ENCODE data around the gene CSRP1. TPM values are rescaled to one million over a fixed set of nuclear protein-coding genes. Genes with fewer than 3 reads are reported as not detected.

Gene CSRP1
- total RNA-seq, 1 donor, result 480 TPM

DNA sequence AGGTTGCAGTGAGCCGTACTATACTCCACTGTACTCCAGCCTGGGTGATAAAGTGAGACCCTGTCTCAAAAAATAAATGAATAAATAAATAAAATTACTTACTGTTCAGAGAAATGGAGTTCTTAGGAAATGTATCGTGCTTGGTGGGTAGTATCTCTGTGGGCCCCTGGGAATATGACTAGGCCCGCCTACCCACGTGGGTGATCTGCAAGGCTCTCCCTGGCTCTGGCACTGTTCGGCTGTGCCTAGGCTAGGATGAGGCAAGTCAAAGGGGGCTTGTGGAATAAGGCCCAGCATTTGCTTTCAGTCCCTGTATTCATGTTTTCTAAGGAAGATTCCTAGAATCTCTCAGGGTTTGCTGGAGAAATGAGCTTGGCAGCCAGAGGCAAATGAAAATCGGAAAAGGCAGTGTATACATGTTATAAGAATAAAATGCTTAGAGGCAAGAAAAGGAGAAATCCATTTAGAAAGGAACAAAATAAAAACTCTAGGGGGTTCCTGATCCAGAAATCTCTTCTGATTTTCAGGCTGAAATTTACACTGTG is 4.5 kb upstream of the CSRP1 start:
- Histone ChIP-seq H4K20me1 (ENCODE audit: insufficient read depth, low read length) (no peaks in the 10 kb centered on the region), H3K9me3 (ENCODE audit: low read depth, low read length) (no peaks in the 10 kb centered on the region), H3K4me1 (ENCODE audit: insufficient read depth, low read length) (peaks cover 64% of the 10 kb centered on the region), H3K4me3 (ENCODE audit: insufficient read depth, low read length) (no peak overlapping the region), H3K36me3 (ENCODE audit: insufficient read depth, low read length) (no peaks in the 10 kb centered on the region), H3K27me3 (ENCODE audit: insufficient read depth, low read length) (no peaks in the 10 kb centered on the region), H3K79me2 (ENCODE audit: insufficient read depth, low read length) (peaks cover 11% of the 10 kb centered on the region), H2AFZ (ENCODE audit: low read length) (peak overlapping the region; percentile 85), H3K27ac (ENCODE audit: low read depth, low read length) (peak overlapping the region; percentile 58), H3K4me2 (ENCODE audit: insufficient read depth, low read length) (peak overlapping the region; percentile 47)
- no peak for TF ChIP-seq CTCF (IDR thresholded peaks at IDR 0.05; ENCODE audit: extremely low read depth, low read depth, low read length)
- DNase-seq (ENCODE audit: insufficient read length, low spot score, missing footprints), result peak; percentile 88

- Histone ChIP-seq H3K36me3 (ENCODE audit: insufficient read depth, low read length) (no peaks in the 10 kb centered on the region), H3K4me3 (ENCODE audit: insufficient read depth, low read length) (no peak overlapping the region), H3K27me3 (ENCODE audit: insufficient read depth, low read length) (no peaks in the 10 kb centered on the region), H3K9me3 (ENCODE audit: low read depth, low read length) (no peaks in the 10 kb centered on the region), H2AFZ (ENCODE audit: low read length) (no peak overlapping the region), H3K4me1 (ENCODE audit: insufficient read depth, low read length) (peaks cover 64% of the 10 kb centered on the region), H4K20me1 (ENCODE audit: insufficient read depth, low read length) (peaks cover 3% of the 10 kb centered on the region), H3K4me2 (ENCODE audit: insufficient read depth, low read length) (no peak overlapping the region), H3K79me2 (ENCODE audit: insufficient read depth, low read length) (peaks cover 19% of the 10 kb centered on the region), H3K27ac (ENCODE audit: low read depth, low read length) (peak overlapping the region; percentile 58)
- DNase-seq (ENCODE audit: insufficient read length, low spot score, missing footprints), result no peak
- TF ChIP-seq CTCF (IDR thresholded peaks at IDR 0.05; ENCODE audit: extremely low read depth, low read depth, low read length), result no peak
These were observed 3.8 kb upstream of the CSRP1 start for GRCh38 chr1:201510734-201511133.

- no peak overlapping the region for H3K4me2 ChIP-seq (ENCODE audit: insufficient read depth, low read length)
- no peak overlapping the region for H3K4me3 ChIP-seq (ENCODE audit: insufficient read depth, low read length)
- no peak for DNase-seq (ENCODE audit: insufficient read length, low spot score, missing footprints)
- peaks cover 28% of the 10 kb centered on the region for H3K79me2 ChIP-seq (ENCODE audit: insufficient read depth, low read length)
- H3K4me1 ChIP-seq (ENCODE audit: insufficient read depth, low read length), result peaks cover 70% of the 10 kb centered on the region
- peaks cover 12% of the 10 kb centered on the region for H4K20me1 ChIP-seq (ENCODE audit: insufficient read depth, low read length)
- no peaks in the 10 kb centered on the region for H3K9me3 ChIP-seq (ENCODE audit: low read depth, low read length)
- H2AFZ ChIP-seq (ENCODE audit: low read length), result no peak overlapping the region
- H3K27ac ChIP-seq (ENCODE audit: low read depth, low read length), result peak overlapping the region; percentile 56
- TF ChIP-seq CTCF (IDR thresholded peaks at IDR 0.05; ENCODE audit: extremely low read depth, low read depth, low read length), result no peak
- no peaks in the 10 kb centered on the region for H3K27me3 ChIP-seq (ENCODE audit: insufficient read depth, low read length)
- no peaks in the 10 kb centered on the region for H3K36me3 ChIP-seq (ENCODE audit: insufficient read depth, low read length)
These were observed 2.9 kb upstream of the CSRP1 start for GRCh38 chr1:201509601-201510374.

DNA sequence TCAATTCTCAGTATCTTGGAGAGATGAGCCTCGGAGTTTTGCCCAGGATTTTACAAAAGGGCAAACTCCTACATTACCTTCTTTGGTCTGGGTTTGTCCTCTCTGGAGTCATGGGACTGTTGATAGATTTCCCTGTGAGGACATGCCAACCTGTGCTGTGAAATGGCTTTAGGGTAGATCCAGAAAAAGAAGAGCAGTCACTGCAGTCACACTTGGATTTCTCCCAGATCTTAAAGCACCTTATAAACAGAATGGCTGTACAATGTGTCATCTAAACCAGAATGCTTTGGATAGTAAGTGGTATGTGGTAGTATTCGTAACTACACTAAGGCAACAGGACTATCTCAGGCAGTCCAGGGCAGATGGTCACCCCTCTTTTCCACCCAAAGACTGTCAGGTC is 1.9 kb upstream of the CSRP1 start:
- Histone ChIP-seq H4K20me1 (ENCODE audit: insufficient read depth, low read length) (peaks cover 12% of the 10 kb centered on the region), H3K27ac (ENCODE audit: low read depth, low read length) (peak overlapping the region; percentile 56), H3K79me2 (ENCODE audit: insufficient read depth, low read length) (peaks cover 38% of the 10 kb centered on the region), H3K27me3 (ENCODE audit: insufficient read depth, low read length) (no peaks in the 10 kb centered on the region), H3K36me3 (ENCODE audit: insufficient read depth, low read length) (no peaks in the 10 kb centered on the region), H2AFZ (ENCODE audit: low read length) (no peak overlapping the region), H3K4me1 (ENCODE audit: insufficient read depth, low read length) (peaks cover 78% of the 10 kb centered on the region), H3K4me2 (ENCODE audit: insufficient read depth, low read length) (peak overlapping the region; percentile 10), H3K9me3 (ENCODE audit: low read depth, low read length) (no peaks in the 10 kb centered on the region), H3K4me3 (ENCODE audit: insufficient read depth, low read length) (no peak overlapping the region)
- peak; percentile 91 for DNase-seq (ENCODE audit: insufficient read length, low spot score, missing footprints)
- no peak for TF ChIP-seq CTCF (IDR thresholded peaks at IDR 0.05; ENCODE audit: extremely low read depth, low read depth, low read length)
